Epidermal melanocyte (primary cell): ENCODE data around the gene RFC3.
"Not testable (repeated sequence)": the region's sequence is repeated elsewhere in the genome, so short reads cannot be mapped to it uniquely, and the experiment has no call there.

Experiments used
- DNase-seq: peaks from one replicate; pipeline ENCODE4 v3.0.0; 2011; ENCODE audit warnings: low spot score; ENCODE audit not compliant: insufficient read length

RFC3 gene

GRCh38 chr13:33806470-33807248, 11.3 kb upstream of the RFC3 start:
- no peak for DNase-seq

GRCh38 chr13:33812829-33813228, 5.1 kb upstream of the RFC3 start:
- not testable (repeated sequence) for DNase-seq

- DNase-seq: no peak
These were observed 2.9 kb upstream of the RFC3 start for GRCh38 chr13:33815011-33815550.

- no peak for DNase-seq
These were observed 1.0 kb upstream of the RFC3 start for GRCh38 chr13:33816912-33817311.

- DNase-seq: no peak
These were observed 442 bp upstream of the RFC3 start for GRCh38 chr13:33817513-33817900.

- DNase-seq: no peak
These were observed 7.1 kb downstream of the RFC3 start for GRCh38 chr13:33825083-33825482.

- DNase-seq: no peak
These were observed 9.2 kb downstream of the RFC3 start for GRCh38 chr13:33827139-33827538.

- DNase-seq: no peak
These were observed 10.6 kb downstream of the RFC3 start for GRCh38 chr13:33828431-33829129.

- no peak for DNase-seq
These were observed 14.9 kb downstream of the RFC3 start for GRCh38 chr13:33832872-33833271.

- DNase-seq: no peak
These were observed 20.7 kb downstream of the RFC3 start for GRCh38 chr13:33838647-33839046.

- DNase-seq: no peak
These were observed 22.5 kb downstream of the RFC3 start for GRCh38 chr13:33840402-33840801.

- DNase-seq: no peak
These were observed 24.3 kb downstream of the RFC3 start for GRCh38 chr13:33842207-33842606.

- no peak for DNase-seq
These were observed 25.0 kb downstream of the RFC3 start for GRCh38 chr13:33842986-33843385.

GRCh38 chr13:33845572-33846302, 27.8 kb downstream of the RFC3 start:
- DNase-seq: no peak

- DNase-seq: no peak
These were observed 28.5 kb downstream of the RFC3 start for GRCh38 chr13:33846303-33847062.

GRCh38 chr13:33849211-33849610, 31.3 kb downstream of the RFC3 start:
- DNase-seq: no peak

- no peak for DNase-seq
These were observed 37.5 kb downstream of the RFC3 start for GRCh38 chr13:33855371-33855895.

GRCh38 chr13:33859691-33860303, 41.8 kb downstream of the RFC3 start:
- no peak for DNase-seq

GRCh38 chr13:33860526-33860925, 42.6 kb downstream of the RFC3 start:
- DNase-seq: no peak

GRCh38 chr13:33862016-33862415, 44.1 kb downstream of the RFC3 start:
- DNase-seq: no peak
